B cell (primary cell): ENCODE data around the gene TNNT3. TPM values are rescaled to one million over a fixed set of nuclear protein-coding genes. Genes with fewer than 3 reads are reported as not detected.

ENCODE experiments used
- ATAC-seq: fragments of 200-7000 bp; cut with Tn5 transposase; one replicate; pipeline ENCODE4 v1.10.0; 2021; ENCODE audit warnings: low read depth, mild to moderate bottlenecking, moderate number of reproducible peaks, moderate library complexity
- CTCF ChIA-PET: fragments of 350-600 bp; sonication (Branson Sonifier 250); formaldehyde crosslinking; loops from one replicate; lab custom pipeline; 2021; ENCODE audit warnings: antibody characterized with exemption, inconsistent platforms; lab: Charles Lee
- POLR2A ChIA-PET: fragments of 350-600 bp; sonication (Branson Sonifier 250); formaldehyde crosslinking; loops from one replicate; lab custom pipeline; 2021; ENCODE audit warnings: antibody characterized with exemption; lab: Charles Lee
- DNase-seq: peaks from one replicate; pipeline ENCODE4 v3.0.0; 2013
- H2AFZ ChIP-seq: 2 replicates; pipeline ENCODE4 v1.6.1; 2012; ENCODE audit warnings: mild to moderate bottlenecking, low read depth, low read length; ENCODE audit not compliant: insufficient read depth, poor library complexity, severe bottlenecking
- H3K27ac ChIP-seq, 2 donors: 1 replicate in 1 of 2; 2 replicates in 1 of 2; pipeline ENCODE4 v1.5.1; 2012 to 2013; ENCODE audit warnings: low read length in 2 of 2, mild to moderate bottlenecking in 2 of 2, moderate library complexity in 1 of 2
- H3K27me3 ChIP-seq, 4 experiments: fragments of 200-600 bp in 1 of 4; sonication (generic) in 1 of 4; replicated peaks in 1 of 4; 1 replicate in 2 of 4; 2 replicates in 2 of 4; pipeline versions ENCODE4 v1.6.1 to v1.7.0; 2013 to 2016; ENCODE audit warnings: low read length in 3 of 4, mild to moderate bottlenecking in 2 of 4, mixed read lengths in 1 of 4, moderate library complexity in 1 of 4; ENCODE audit not compliant: insufficient read depth in 4 of 4, control insufficient read depth in 3 of 4; ENCODE audit errors: control extremely low read depth in 1 of 4
- H3K36me3 ChIP-seq, 2 experiments: replicated peaks in 1 of 2; 1 replicate in 1 of 2; 2 replicates in 1 of 2; pipeline versions ENCODE4 v1.6.1 to v1.7.1; 2013; ENCODE audit warnings: low read length in 1 of 2; ENCODE audit not compliant: insufficient read depth in 2 of 2, control insufficient read depth in 1 of 2; ENCODE audit errors: control extremely low read depth in 1 of 2, extremely low read depth in 1 of 2
- H3K4me1 ChIP-seq, 2 donors: fragments of 200-600 bp in 1 of 2; sonication (generic) in 1 of 2; 1 replicate in 1 of 2; 2 replicates in 1 of 2; pipeline versions ENCODE4 v1.5.1 to v1.6.1; 2013 to 2017; ENCODE audit warnings: low read length in 2 of 2; ENCODE audit not compliant: control insufficient read depth in 2 of 2, insufficient read depth in 2 of 2
- H3K4me2 ChIP-seq: replicated peaks from 2 replicates; pipeline ENCODE3; 2012; ENCODE audit warnings: mild to moderate bottlenecking, low read depth, low read length; ENCODE audit not compliant: poor library complexity, severe bottlenecking
- H3K4me3 ChIP-seq, 5 experiments: fragments of 200-600 bp in 1 of 5; sonication (generic) in 1 of 5; 1 replicate in 3 of 5; 2 replicates in 2 of 5; pipeline versions ENCODE4 v1.5.1 to v1.7.0; 2011 to 2016; ENCODE audit warnings: low read length in 4 of 5, mild to moderate bottlenecking in 4 of 5, low read depth in 2 of 5, control low read depth in 1 of 5, moderate library complexity in 1 of 5; ENCODE audit not compliant: insufficient read depth in 1 of 5; ENCODE audit errors: control extremely low read depth in 1 of 5, extremely low read depth in 1 of 5
- H3K79me2 ChIP-seq: fragments of 200-600 bp; sonication (generic); one replicate; pipeline ENCODE4 v1.6.0; 2016; ENCODE audit warnings: low read length; ENCODE audit not compliant: control insufficient read depth, insufficient read depth
- H3K9ac ChIP-seq: fragments of 200-600 bp; sonication (generic); 2 replicates; pipeline ENCODE4 v1.6.1; 2017; ENCODE audit warnings: mild to moderate bottlenecking, low read length, moderate library complexity
- H3K9me3 ChIP-seq, 3 donors: one replicate each; pipeline versions ENCODE4 v1.6.1 to v1.7.1; 2013; ENCODE audit warnings: low read length in 2 of 3; ENCODE audit not compliant: control insufficient read depth in 2 of 3, insufficient read depth in 1 of 3; ENCODE audit errors: control extremely low read depth in 1 of 3
- H4K20me1 ChIP-seq: 2 replicates; pipeline ENCODE4 v1.6.0; 2012; ENCODE audit warnings: mild to moderate bottlenecking, low read length; ENCODE audit not compliant: insufficient read depth, control insufficient read depth, poor library complexity, severe bottlenecking
- H3K27ac Mint-ChIP-seq: one replicate; pipeline ENCODE4 v1.8.0; 2021; ENCODE audit warnings: mixed read lengths
- H3K27me3 Mint-ChIP-seq: one replicate; pipeline ENCODE4 v1.8.0; 2021; ENCODE audit warnings: mixed read lengths
- H3K4me1 Mint-ChIP-seq: one replicate; pipeline ENCODE4 v1.8.0; 2021; ENCODE audit warnings: mixed read lengths
- H3K4me3 Mint-ChIP-seq: one replicate; pipeline ENCODE4 v1.8.0; 2021; ENCODE audit warnings: mixed read lengths
- H3K9me3 Mint-ChIP-seq: one replicate; pipeline ENCODE4 v1.8.0; 2022; ENCODE audit warnings: mixed read lengths; ENCODE audit not compliant: insufficient read depth
- CTCF ChIP-seq: fragments of 200-600 bp; IDR thresholded peaks from one replicate; pipeline ENCODE4 v1.8.0; 2022; ENCODE audit warnings: antibody characterized with exemption, mild to moderate bottlenecking
- EZH2 ChIP-seq: IDR thresholded peaks from 2 replicates; pipeline ENCODE4 v1.6.1; 2012; ENCODE audit warnings: borderline replicate concordance, low read depth, mild to moderate bottlenecking, moderate library complexity, low read length; ENCODE audit not compliant: insufficient read depth, poor library complexity, severe bottlenecking
- WGBS: methylation state at CpG from one replicate; pipeline ENCODE4 v1.1.5; 2013; ENCODE audit warnings: missing lambda C conversion rate; ENCODE audit not compliant: insufficient coverage; 5-methylcytosine and 5-hydroxymethylcytosine counted together
- intact Hi-C: fragments of 100-400 bp; cut with micrococcal nuclease; formaldehyde crosslinking; loops from one replicate; pipeline ENCODE4 v1.10.0; 2022
- polyA plus RNA-seq: library from polyadenylated mRNA; depleted of rRNA; stranded (reverse); fragments of >200 nt; gene quantifications from 2 replicates; pipeline ENCODE4 v1.2.3, GENCODE V29; 2012
- total RNA-seq, 2 donors: library from RNA; stranded (reverse); fragments of 120-200 nt in 1 of 2; gene quantifications; 1 replicate in 1 of 2; 2 replicates in 1 of 2; pipeline versions ENCODE4 v1.2.3 to v1.2.4, GENCODE V29; 2013 to 2022

The TNNT3 gene
- total and polyA plus RNA-seq, 2 donors (not counting 1 experiment from before 2014, with no cell fraction given), result 2.5 to 10.0 TPM

- no peak overlapping the region for H3K27ac Mint-ChIP-seq
- no peaks in the 10 kb centered on the region for H3K9me3 Mint-ChIP-seq
- no peak overlapping the region for H3K4me2 ChIP-seq
- no peak overlapping the region for H3K4me3 Mint-ChIP-seq
- peaks cover 25% of the 10 kb centered on the region for H3K27me3 Mint-ChIP-seq
- H3K4me3 ChIP-seq, result no peak overlapping the region
- H4K20me1 ChIP-seq, result no peaks in the 10 kb centered on the region
- no peak overlapping the region for H2AFZ ChIP-seq
- intact Hi-C loops, result no loop called here
- no peaks in the 10 kb centered on the region for H3K79me2 ChIP-seq
- 74% methylated on average over 24 of the region's 24 CpGs for WGBS
- no peak overlapping the region for H3K27ac ChIP-seq
- no peaks in the 10 kb centered on the region for H3K9me3 ChIP-seq
- ATAC-seq, result no peak
- DNase-seq, result no peak
- POLR2A ChIA-PET, result no interaction called here
- CTCF ChIA-PET, result interaction anchor here (1.0 to 1.4 kb wide), 2 partner anchors 52 to 241 kb away, joined by 3 read pairs; no protein-coding TSS in a partner anchor
- no peaks in the 10 kb centered on the region for H3K36me3 ChIP-seq
- no peak for TF ChIP-seq EZH2
- no peak for TF ChIP-seq CTCF
- H3K4me1 ChIP-seq, result no peaks in the 10 kb centered on the region
- H3K27me3 ChIP-seq, result peaks cover 0 to 9% (median 2%) of the 10 kb centered on the region in 4 experiments
- H3K9ac ChIP-seq, result no peak overlapping the region
- H3K4me1 Mint-ChIP-seq, result peaks cover 3% of the 10 kb centered on the region
Observed at GRCh38 chr11:1934335-1935155, 15.0 kb downstream of the TNNT3 start.
